A549 (cell line): Measurements from ENCODE around the gene SMIM43. TPM values are rescaled to one million over a fixed set of nuclear protein-coding genes. Genes with fewer than 3 reads are reported as not detected.

Experiments used
- ATAC-seq, 2 experiments: fragments of 200-7000 bp in 1 of 2; fragments of >200 bp in 1 of 2; cut with Nextera tagmentation in 1 of 2; cut with Tn5 transposase in 1 of 2; 3 replicates each; pipeline versions ENCODE4 v1.8.0 to v1.9.1; 2018 to 2020; ENCODE audit warnings: mild to moderate bottlenecking in 1 of 2, moderate library complexity in 1 of 2
- CTCF ChIA-PET: fragments of 300-600 bp; sonication (Branson Sonifier 250); formaldehyde crosslinking; extraction: SDS; loops from one replicate; lab custom pipeline; 2021; ENCODE audit warnings: antibody characterized with exemption, inconsistent platforms; lab: Yijun Ruan, JAX
- POLR2A ChIA-PET: fragments of 350-600 bp; formaldehyde crosslinking; extraction: SDS; loops from one replicate; lab custom pipeline; 2021; ENCODE audit warnings: antibody characterized with exemption, inconsistent platforms; lab: Yijun Ruan, JAX
- DNase-seq, 2 experiments: peaks; one replicate each; pipeline versions ENCODE4 v3.0.0 to v3.0.0-alpha.2; 2011 to 2016; ENCODE audit warnings: low read depth in 1 of 2, low spot score in 1 of 2
- FAIRE-seq: peaks from 2 replicates; lab custom pipeline; 2011; peaks lifted over from hg19 to GRCh38; lab: Jason Lieb, UNC
- H3K27ac ChIP-seq, 2 experiments: fragments of >200 bp; sonication (Bioruptor Twin); formaldehyde crosslinking; 3 replicates each; pipeline ENCODE4 v1.5.1; 2016 to 2017
- H3K4me1 ChIP-seq: fragments of >200 bp; sonication (Bioruptor Twin); formaldehyde crosslinking; 3 replicates; pipeline ENCODE4 v1.6.1; 2016
- H3K4me2 ChIP-seq: fragments of >200 bp; sonication (Bioruptor Twin); formaldehyde crosslinking; 3 replicates; pipeline ENCODE4 v1.6.1; 2016
- H3K4me3 ChIP-seq: fragments of >200 bp; sonication (Bioruptor Twin); formaldehyde crosslinking; 3 replicates; pipeline ENCODE4 v1.5.1; 2016
- H3K9me3 ChIP-seq: fragments of >200 bp; sonication (Bioruptor Twin); formaldehyde crosslinking; 3 replicates; pipeline ENCODE4 v1.6.1; 2016
- BHLHE40 ChIP-seq: IDR thresholded peaks from 2 replicates; pipeline ENCODE4 v1.6.1; 2012; ENCODE audit warnings: low read depth, low read length, inconsistent platforms
- CBX2 ChIP-seq: fragments of 200-600 bp; sonication (generic); IDR thresholded peaks from 2 replicates; pipeline ENCODE4 v1.6.1; 2016; ENCODE audit warnings: low read depth, mild to moderate bottlenecking, borderline replicate concordance
- CBX8 ChIP-seq: fragments of 200-600 bp; sonication (generic); IDR thresholded peaks from 2 replicates; pipeline ENCODE4 v1.6.1; 2016
- CHD4 ChIP-seq: fragments of 200-600 bp; sonication (generic); IDR thresholded peaks from 2 replicates; pipeline ENCODE4 v1.6.1; 2016; ENCODE audit warnings: antibody characterized with exemption, mild to moderate bottlenecking, borderline replicate concordance
- CTCF ChIP-seq: fragments of >200 bp; sonication (Bioruptor Twin); formaldehyde crosslinking; IDR thresholded peaks from 3 replicates; pipeline ENCODE4 v1.5.1; 2016
- EHF ChIP-seq: fragments of 250-450 bp; sonication (Bioruptor Pico); IDR thresholded peaks from 2 replicates; pipeline ENCODE4 v1.5.0; 2020; ENCODE audit warnings: mild to moderate bottlenecking
- ELK1 ChIP-seq: fragments of 150-350 bp; IDR thresholded peaks from 2 replicates; pipeline ENCODE4 v1.6.1; 2014; ENCODE audit warnings: low read depth, mild to moderate bottlenecking, low read length
- FOSL2 ChIP-seq, 2 experiments: fragments of 450-650 bp in 1 of 2; fragments of >200 bp in 1 of 2; sonication (Bioruptor Twin) in 1 of 2; formaldehyde crosslinking; IDR thresholded peaks; 2 replicates each; pipeline versions ENCODE4 v1.5.0 to v1.6.1; 2016 to 2020; ENCODE audit warnings: mild to moderate bottlenecking in 1 of 2, moderate library complexity in 1 of 2
- FOXS1 ChIP-seq: fragments of 250-450 bp; sonication (Bioruptor Pico); IDR thresholded peaks from 2 replicates; pipeline ENCODE4 v1.5.0; 2020; ENCODE audit warnings: mild to moderate bottlenecking, moderate library complexity
- GATA3 ChIP-seq: IDR thresholded peaks from 2 replicates; pipeline ENCODE4 v1.6.1; 2012; ENCODE audit warnings: borderline replicate concordance
- HEYL ChIP-seq: fragments of 250-450 bp; sonication (Bioruptor Pico); IDR thresholded peaks from 2 replicates; pipeline ENCODE4 v1.8.0; 2021; ENCODE audit warnings: mild to moderate bottlenecking, moderate library complexity
- HOXA7 ChIP-seq: fragments of 250-450 bp; sonication (Bioruptor Pico); IDR thresholded peaks from 2 replicates; pipeline ENCODE4 v1.5.0; 2020; ENCODE audit warnings: mild to moderate bottlenecking, moderate library complexity
- JUN ChIP-seq, 2 experiments: fragments of >200 bp; sonication (Bioruptor Twin); formaldehyde crosslinking; IDR thresholded peaks; 2 replicates in 1 of 2; 3 replicates in 1 of 2; pipeline ENCODE4 v1.6.1; 2016 to 2017
- JUNB ChIP-seq: fragments of >200 bp; sonication (Bioruptor Twin); formaldehyde crosslinking; IDR thresholded peaks from 2 replicates; pipeline ENCODE4 v1.6.1; 2016
- KDM1A ChIP-seq: fragments of 200-600 bp; sonication (generic); IDR thresholded peaks from 2 replicates; pipeline ENCODE4 v1.6.1; 2016; ENCODE audit warnings: low read depth, mild to moderate bottlenecking
- KDM5A ChIP-seq: fragments of 200-600 bp; sonication (generic); IDR thresholded peaks from 2 replicates; pipeline ENCODE4 v1.6.1; 2016; ENCODE audit warnings: antibody characterized with exemption, mild to moderate bottlenecking
- MAFK ChIP-seq: fragments of 450-650 bp; IDR thresholded peaks from 2 replicates; pipeline ENCODE4 v1.6.1; 2014; ENCODE audit not compliant: partially characterized antibody
- MAZ ChIP-seq: fragments of 150-350 bp; IDR thresholded peaks from 2 replicates; pipeline ENCODE4 v1.6.1; 2014; ENCODE audit warnings: antibody characterized with exemption, low read depth, low read length, borderline replicate concordance
- MYC ChIP-seq: IDR thresholded peaks from 2 replicates; pipeline ENCODE4 v1.6.1; 2012; ENCODE audit warnings: mild to moderate bottlenecking, inconsistent platforms, low read length, improper control_type of control experiment, borderline replicate concordance
- NFE2L2 ChIP-seq: fragments of 150-350 bp; conservative IDR thresholded peaks from 2 replicates; pipeline ENCODE4 v1.6.1; 2014; ENCODE audit warnings: low read length
- NPAS2 ChIP-seq: fragments of 250-450 bp; sonication (Bioruptor Pico); IDR thresholded peaks from 2 replicates; pipeline ENCODE4 v1.8.0; 2022; ENCODE audit warnings: mild to moderate bottlenecking, moderate library complexity, borderline replicate concordance
- PHF8 ChIP-seq: fragments of 200-600 bp; sonication (generic); IDR thresholded peaks from 2 replicates; pipeline ENCODE4 v1.6.1; 2016; ENCODE audit warnings: low read depth, mild to moderate bottlenecking, antibody characterized with exemption, moderate library complexity, borderline replicate concordance
- POLR2A ChIP-seq: IDR thresholded peaks from 2 replicates; pipeline ENCODE4 v1.6.1; 2012; ENCODE audit warnings: mild to moderate bottlenecking, low read length
- POLR2AphosphoS2 ChIP-seq: conservative IDR thresholded peaks from 2 replicates; pipeline ENCODE4 v1.6.1; 2012; ENCODE audit warnings: low read length, improper control_type of control experiment, inconsistent platforms
- RAD21 ChIP-seq, 2 experiments: fragments of >200 bp in 1 of 2; sonication (Bioruptor Twin) in 1 of 2; formaldehyde crosslinking in 1 of 2; IDR thresholded peaks in 1 of 2; conservative IDR thresholded peaks in 1 of 2; 2 replicates in 1 of 2; 3 replicates in 1 of 2; pipeline ENCODE4 v1.6.1; 2012 to 2018; ENCODE audit warnings: inconsistent platforms in 1 of 2
- RFX5 ChIP-seq: fragments of 450-650 bp; IDR thresholded peaks from 2 replicates; pipeline ENCODE4 v1.7.1; 2014; ENCODE audit warnings: antibody characterized with exemption, mild to moderate bottlenecking, moderate library complexity
- SMC3 ChIP-seq: fragments of >200 bp; sonication (Bioruptor Twin); formaldehyde crosslinking; IDR thresholded peaks from 3 replicates; pipeline ENCODE4 v1.6.1; 2018; ENCODE audit warnings: inconsistent platforms
- USF2 ChIP-seq: fragments of 450-650 bp; IDR thresholded peaks from 2 replicates; pipeline ENCODE4 v1.6.1; 2014; ENCODE audit warnings: antibody characterized with exemption
- ZFP36 ChIP-seq: fragments of 450-650 bp; IDR thresholded peaks from 2 replicates; pipeline ENCODE4 v1.6.1; 2014; ENCODE audit warnings: borderline replicate concordance; ENCODE audit not compliant: partially characterized antibody
- ZNF302 ChIP-seq: fragments of 250-450 bp; sonication (Bioruptor Pico); IDR thresholded peaks from 2 replicates; pipeline ENCODE4 v1.9.0; 2021; ENCODE audit warnings: inconsistent platforms, mild to moderate bottlenecking, moderate library complexity
- ZSCAN20 ChIP-seq: fragments of 250-450 bp; sonication (Bioruptor Pico); IDR thresholded peaks from 2 replicates; pipeline ENCODE4 v1.8.0; 2022; ENCODE audit warnings: mild to moderate bottlenecking, moderate library complexity
- WGBS: methylation state at CpG from one replicate; pipeline ENCODE4 v1.1.6; 2017; ENCODE audit errors: missing lambda C conversion rate; 5-methylcytosine and 5-hydroxymethylcytosine counted together
- polyA plus RNA-seq, 4 experiments: library from polyadenylated mRNA; depleted of rRNA in 3 of 4; stranded (reverse); fragments of >200 nt; fragmentation: RNase III in 1 of 4; extraction: RNeasy Plus Mini Kit Qiagen cat#74134 plus additional on column Dnase treatment in 1 of 4; gene quantifications; 2 replicates in 3 of 4; 3 replicates in 1 of 4; pipeline ENCODE4 v1.2.3, GENCODE V29; 2011 to 2017
- TF ChIP-seq, protein P1 (sequence below): fragments of >200 bp; sonication (Bioruptor Twin); formaldehyde crosslinking; IDR thresholded peaks from 2 replicates; pipeline ENCODE4 v1.6.1; 2016
- TF ChIP-seq, protein P2 (sequence below): IDR thresholded peaks from 2 replicates; pipeline ENCODE4 v1.6.1; 2012
- TF ChIP-seq, protein P3 (sequence below): IDR thresholded peaks from 2 replicates; pipeline ENCODE4 v1.6.1; 2012
- TF ChIP-seq, protein P4 (sequence below): fragments of >200 bp; sonication (Bioruptor Twin); formaldehyde crosslinking; IDR thresholded peaks from 3 replicates; pipeline ENCODE4 v1.6.1; 2016

SMIM43 gene
- polyA plus RNA-seq, 2 of the 4 experiments (the other 2 are of a cell fraction) = 0.12 to 0.45 TPM

- Histone ChIP-seq H3K4me2 (peak within 1 kb of the TSS; percentile 82), H3K4me1 (0 out of 3 replicates have a peak, but pooled peaks cover 11% of the 10 kb centered on the region), H3K9me3 (no peaks in the 10 kb centered on the region), H3K4me3 (peak within 1 kb of the TSS; percentile 98), H3K27ac (peak within 1 kb of the TSS; percentile 91 to 94)
- FAIRE-seq = no peak
- CTCF ChIA-PET = no interaction called here
- DNase-seq = peak; percentile 54 to 92
- peak; percentile 91 to 93 for ATAC-seq
- POLR2A ChIA-PET = interaction anchor here (0.6 to 1.6 kb wide), 6 partner anchors 10 to 104 kb away, joined by 3 to 7 read pairs (median 4); partner anchors contain the start of genes ANXA5 and SMIM43
- WGBS = under 1% methylated on average over 30 of the region's 48 CpGs
- TF ChIP-seq, protein P1, sequence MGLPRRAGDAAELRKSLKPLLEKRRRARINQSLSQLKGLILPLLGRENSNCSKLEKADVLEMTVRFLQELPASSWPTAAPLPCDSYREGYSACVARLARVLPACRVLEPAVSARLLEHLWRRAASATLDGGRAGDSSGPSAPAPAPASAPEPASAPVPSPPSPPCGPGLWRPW = no peak
- TF ChIP-seq, protein P2, sequence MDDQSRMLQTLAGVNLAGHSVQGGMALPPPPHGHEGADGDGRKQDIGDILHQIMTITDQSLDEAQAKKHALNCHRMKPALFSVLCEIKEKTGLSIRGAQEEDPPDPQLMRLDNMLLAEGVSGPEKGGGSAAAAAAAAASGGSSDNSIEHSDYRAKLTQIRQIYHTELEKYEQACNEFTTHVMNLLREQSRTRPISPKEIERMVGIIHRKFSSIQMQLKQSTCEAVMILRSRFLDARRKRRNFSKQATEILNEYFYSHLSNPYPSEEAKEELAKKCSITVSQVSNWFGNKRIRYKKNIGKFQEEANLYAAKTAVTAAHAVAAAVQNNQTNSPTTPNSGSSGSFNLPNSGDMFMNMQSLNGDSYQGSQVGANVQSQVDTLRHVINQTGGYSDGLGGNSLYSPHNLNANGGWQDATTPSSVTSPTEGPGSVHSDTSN = no peak
- no peak for TF ChIP-seq ZFP36
- TF ChIP-seq CBX8 = no peak
- no peak for TF ChIP-seq HOXA7 (CRISPR knock-in tag)
- TF ChIP-seq BHLHE40 = no peak
- TF ChIP-seq FOSL2 (IDR thresholded peaks at IDR 0.05) = no peak
- peak; percentile 18; the same call in 1 of the 2 replicates for TF ChIP-seq FOSL2 (CRISPR knock-in tag; IDR thresholded peaks at IDR 0.05)
- TF ChIP-seq MAZ = no peak
- TF ChIP-seq CTCF = no peak
- no peak for TF ChIP-seq ZNF302 (CRISPR knock-in tag)
- TF ChIP-seq POLR2AphosphoS2 = no peak
- TF ChIP-seq KDM5A = peak; percentile 87
- TF ChIP-seq KDM1A = no peak
- no peak for TF ChIP-seq USF2
- TF ChIP-seq NFE2L2 = no peak
- TF ChIP-seq RFX5 = no peak
- no peak for TF ChIP-seq EHF (CRISPR knock-in tag)
- TF ChIP-seq SMC3 = no peak
- TF ChIP-seq, protein P3, sequence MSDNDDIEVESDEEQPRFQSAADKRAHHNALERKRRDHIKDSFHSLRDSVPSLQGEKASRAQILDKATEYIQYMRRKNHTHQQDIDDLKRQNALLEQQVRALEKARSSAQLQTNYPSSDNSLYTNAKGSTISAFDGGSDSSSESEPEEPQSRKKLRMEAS = peak; percentile 88
- TF ChIP-seq ELK1 = no peak
- peak; percentile 77 for TF ChIP-seq POLR2A
- no peak for TF ChIP-seq ZSCAN20 (CRISPR knock-in tag)
- TF ChIP-seq RAD21 (conservative IDR thresholded peaks at IDR 0.05 in 1 of 2, IDR thresholded peaks at IDR 0.05 in 1 of 2) = no peak
- TF ChIP-seq JUNB = no peak
- peak; percentile 57 to 84; a peak in 4 of 5 replicates for TF ChIP-seq JUN (IDR thresholded peaks at IDR 0.05)
- TF ChIP-seq HEYL = no peak
- TF ChIP-seq, protein P4, sequence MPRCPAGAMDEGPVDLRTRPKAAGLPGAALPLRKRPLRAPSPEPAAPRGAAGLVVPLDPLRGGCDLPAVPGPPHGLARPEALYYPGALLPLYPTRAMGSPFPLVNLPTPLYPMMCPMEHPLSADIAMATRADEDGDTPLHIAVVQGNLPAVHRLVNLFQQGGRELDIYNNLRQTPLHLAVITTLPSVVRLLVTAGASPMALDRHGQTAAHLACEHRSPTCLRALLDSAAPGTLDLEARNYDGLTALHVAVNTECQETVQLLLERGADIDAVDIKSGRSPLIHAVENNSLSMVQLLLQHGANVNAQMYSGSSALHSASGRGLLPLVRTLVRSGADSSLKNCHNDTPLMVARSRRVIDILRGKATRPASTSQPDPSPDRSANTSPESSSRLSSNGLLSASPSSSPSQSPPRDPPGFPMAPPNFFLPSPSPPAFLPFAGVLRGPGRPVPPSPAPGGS = peak; percentile 64; the same call in 1 of the 3 replicates
- no peak for TF ChIP-seq MYC
- no peak for TF ChIP-seq CHD4
- TF ChIP-seq GATA3 = no peak
- TF ChIP-seq PHF8 = peak; percentile 45; the same call in 1 of the 2 replicates
- TF ChIP-seq FOXS1 (CRISPR knock-in tag) = no peak
- TF ChIP-seq NPAS2 (CRISPR knock-in tag) = no peak
- no peak for TF ChIP-seq MAFK
- no peak for TF ChIP-seq CBX2
Measured at GRCh38 chr4:121800961-121801714, 36.2 kb upstream of the SMIM43 start, which contains the start of gene EXOSC9. Gene EXOSC9, plus strand, starts transcription at chr4:121801323. Its CDS starts 102 bp downstream, at chr4:121801425.
